NCI-H460 (cell line): ENCODE measurements around the gene CAMTA1. TPM values are rescaled to one million over a fixed set of nuclear protein-coding genes. Genes with fewer than 3 reads are reported as not detected.
"Not testable (repeated sequence)": the region's sequence is repeated elsewhere in the genome, so short reads cannot be mapped to it uniquely, and the experiment has no call there.

Source experiments
- DNase-seq: peaks from one replicate; pipeline ENCODE4 v3.0.0-alpha.2; 2016; ENCODE audit warnings: low read depth; ENCODE audit errors: extremely low read depth
- total RNA-seq: library from RNA; depleted of rRNA; stranded (reverse); fragments of >200 nt; shearing (Covaris generic); gene quantifications from 2 replicates; pipeline ENCODE4 v1.2.3, GENCODE V29; 2014

The CAMTA1 gene
- total RNA-seq, 1 experiment from 2014 or later: 39.9 TPM

- DNase-seq: no peak
Measured at GRCh38 chr1:6899621-6900020, 114.4 kb downstream of the CAMTA1 start.

DNA sequence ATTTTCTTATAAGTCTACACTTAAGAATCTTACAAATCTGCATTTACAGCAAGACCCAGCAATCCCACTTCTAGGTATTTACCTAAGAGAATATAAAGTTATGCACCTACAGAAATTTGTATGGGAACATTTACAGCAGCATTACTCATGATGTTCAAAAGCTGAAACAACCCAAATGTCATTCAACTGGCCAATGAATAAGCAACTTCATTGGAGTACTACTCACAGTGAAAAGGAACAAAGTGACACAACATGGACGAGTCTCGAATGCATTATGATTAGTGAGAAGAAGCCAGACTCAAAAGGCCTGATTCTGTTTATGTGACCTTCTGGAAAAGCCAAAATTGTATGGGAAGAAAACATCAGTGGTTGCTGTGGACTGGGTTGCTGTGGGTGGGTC, 116.9 kb downstream of the CAMTA1 start:
- no peak for DNase-seq

DNA sequence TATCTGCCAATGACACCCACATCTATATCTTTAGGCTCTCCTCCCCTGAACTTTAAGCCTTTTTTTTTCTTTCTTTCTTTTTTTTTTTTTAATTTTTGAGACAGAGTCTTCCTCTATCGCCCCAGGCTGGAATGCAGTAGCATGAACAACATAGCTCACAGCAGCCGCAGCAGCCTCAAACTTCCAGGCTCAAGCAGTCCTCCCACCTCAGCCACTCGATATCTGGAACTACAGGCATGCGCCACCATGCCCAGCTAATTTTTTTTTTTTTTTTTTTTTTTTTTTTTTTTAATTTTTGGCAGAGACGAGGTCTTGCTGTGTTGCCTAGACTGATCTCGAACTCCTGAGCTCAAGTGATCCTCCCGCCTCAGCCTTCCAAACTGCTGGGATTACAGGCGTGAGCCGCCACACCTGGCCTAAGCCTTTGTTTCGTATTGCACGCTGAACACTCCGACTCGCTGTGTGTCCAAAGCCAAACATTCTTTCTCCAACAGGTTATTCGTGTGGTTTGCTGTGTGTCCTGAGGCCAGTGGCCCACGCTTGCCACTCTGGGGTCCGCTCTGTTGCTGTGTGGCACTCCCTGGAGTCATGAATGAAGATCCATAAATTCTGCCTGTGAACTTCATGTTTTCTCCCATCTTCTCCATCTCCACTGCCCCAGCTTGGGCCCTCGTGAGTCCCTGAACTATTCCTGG, 119.4 kb downstream of the CAMTA1 start:
- no peak for DNase-seq

- no peak for DNase-seq
Measured at GRCh38 chr1:6905331-6905730, 120.1 kb downstream of the CAMTA1 start.

GRCh38 chr1:6905790-6906189, 120.5 kb downstream of the CAMTA1 start:
- DNase-seq: no peak

DNA sequence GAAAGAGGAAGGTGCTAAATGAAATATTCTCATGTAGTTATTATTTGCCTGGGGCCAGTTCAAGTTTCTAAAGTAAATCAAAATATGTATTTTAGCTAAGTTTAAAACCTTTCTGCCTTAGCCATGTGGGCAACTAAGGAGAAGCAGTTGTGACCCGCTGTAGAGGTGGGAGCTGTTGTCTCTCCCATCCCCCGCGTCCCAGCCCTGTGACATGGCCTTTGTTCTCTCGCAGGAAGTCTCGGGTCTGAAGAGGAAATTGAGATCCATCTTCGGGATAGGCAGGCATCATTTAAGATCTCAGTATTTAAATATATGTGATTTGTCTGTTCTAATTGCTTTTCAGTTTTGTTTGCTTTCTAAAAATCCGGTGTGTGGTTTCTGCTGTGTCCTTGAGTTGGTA, 121.5 kb downstream of the CAMTA1 start:
- no peak for DNase-seq

DNA sequence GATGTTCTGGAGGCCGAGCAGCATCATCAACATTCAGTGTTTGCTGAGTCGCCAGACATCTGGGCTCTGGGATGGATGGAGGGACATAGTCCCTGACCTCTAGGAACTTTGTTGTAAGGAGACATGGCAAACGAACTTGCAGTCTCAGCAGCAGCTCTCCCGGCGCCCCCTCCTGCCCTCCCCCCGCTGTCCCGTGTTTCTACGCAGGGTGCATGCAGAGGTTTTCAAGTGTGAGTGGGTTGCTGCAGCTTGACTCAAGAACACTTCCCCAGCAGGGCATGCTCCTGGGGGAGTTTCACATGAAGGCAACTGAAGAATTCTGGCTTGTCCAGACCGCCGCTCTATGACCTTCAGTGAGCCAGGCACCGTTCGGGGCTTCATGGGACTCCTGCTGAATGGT, 121.9 kb downstream of the CAMTA1 start:
- DNase-seq: no peak

GRCh38 chr1:6907676-6908434, 122.6 kb downstream of the CAMTA1 start:
- no peak for DNase-seq

DNA sequence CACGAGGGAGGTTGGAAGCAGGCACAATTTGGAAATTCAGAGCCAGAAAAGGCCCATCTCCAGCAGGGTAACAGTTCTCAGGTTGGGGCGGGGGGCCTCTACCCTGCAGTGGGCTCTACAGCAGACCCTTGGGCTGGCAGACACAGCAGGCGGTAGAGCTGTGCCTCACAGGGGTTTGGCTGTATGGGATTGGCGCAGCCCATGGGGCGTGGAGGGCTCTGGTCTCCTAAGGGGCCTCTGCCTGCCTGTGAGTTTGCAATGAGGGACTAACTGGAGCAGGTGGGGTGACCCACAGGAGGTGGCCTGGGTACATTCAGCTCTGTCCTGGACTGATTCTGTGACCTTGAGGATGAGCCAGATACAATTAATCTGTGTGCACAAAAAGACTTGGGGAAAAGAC, 124.1 kb downstream of the CAMTA1 start:
- DNase-seq: no peak

- no peak for DNase-seq
Measured at GRCh38 chr1:6909857-6910256, 124.6 kb downstream of the CAMTA1 start.

DNA sequence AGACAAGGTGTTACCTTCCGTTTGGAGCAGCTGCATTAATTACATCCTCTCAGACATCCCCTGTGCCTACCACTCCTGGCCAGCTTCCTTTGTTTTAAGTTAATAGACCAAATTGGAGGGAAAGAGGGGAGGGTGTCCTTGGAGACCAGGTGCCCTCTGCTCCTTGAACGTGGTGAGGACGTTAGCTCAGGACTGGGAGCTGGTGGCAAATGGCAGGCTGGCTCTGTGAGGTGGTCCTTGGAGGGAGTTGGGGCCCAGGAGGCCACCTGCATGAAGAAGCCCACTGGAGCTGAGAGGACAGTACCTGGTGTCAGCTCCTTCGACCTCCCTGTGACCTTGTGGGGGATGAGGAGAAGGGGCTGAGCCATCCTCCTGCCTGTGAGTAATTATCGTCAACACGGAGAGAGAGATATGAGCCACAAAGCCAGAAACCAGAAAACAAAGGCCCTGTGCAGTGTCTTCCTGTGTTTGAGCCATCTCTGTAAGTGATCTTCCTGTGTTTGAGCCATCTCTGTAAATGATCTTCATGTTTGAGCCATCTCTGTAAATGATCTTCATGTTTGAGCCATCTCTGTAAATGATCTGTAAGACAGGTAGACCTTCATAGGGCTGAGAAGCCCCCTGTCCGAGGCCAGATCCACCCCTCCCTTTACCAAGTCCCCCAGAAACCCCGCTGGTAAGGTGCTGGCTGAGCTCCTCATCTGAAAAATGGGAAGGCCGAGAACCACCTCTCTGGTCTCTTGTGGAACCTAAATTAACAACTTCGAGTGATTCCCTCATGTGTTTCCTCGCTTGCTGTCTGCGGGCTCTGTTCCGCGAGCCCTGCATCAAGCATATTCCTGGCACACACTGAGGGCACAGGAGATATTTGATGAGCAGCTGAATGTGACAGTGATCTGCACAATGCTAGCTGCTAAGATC, 126.0 kb downstream of the CAMTA1 start:
- no peak for DNase-seq

DNA sequence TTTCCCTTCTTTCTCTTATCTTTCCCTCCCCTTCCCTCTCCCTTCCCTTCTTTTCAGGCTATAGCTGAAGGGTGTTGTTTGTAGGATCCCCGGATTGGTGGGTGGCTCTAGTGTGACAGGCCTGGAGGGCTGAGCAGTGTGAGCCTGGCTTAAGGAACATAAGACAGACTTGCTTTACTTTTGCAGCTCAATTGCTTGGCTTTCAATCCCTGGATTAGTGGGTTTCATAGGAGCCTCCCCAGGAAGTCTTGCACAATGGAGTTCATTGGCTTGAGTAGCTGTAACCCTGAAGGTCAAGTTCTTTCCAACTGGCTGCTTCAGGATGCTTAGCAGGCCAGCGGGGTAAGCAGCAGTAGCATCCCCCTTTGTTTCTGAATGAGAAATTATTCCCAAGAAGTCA, 126.7 kb downstream of the CAMTA1 start:
- DNase-seq: no peak

GRCh38 chr1:6912518-6912917, 127.3 kb downstream of the CAMTA1 start:
- no peak for DNase-seq

DNA sequence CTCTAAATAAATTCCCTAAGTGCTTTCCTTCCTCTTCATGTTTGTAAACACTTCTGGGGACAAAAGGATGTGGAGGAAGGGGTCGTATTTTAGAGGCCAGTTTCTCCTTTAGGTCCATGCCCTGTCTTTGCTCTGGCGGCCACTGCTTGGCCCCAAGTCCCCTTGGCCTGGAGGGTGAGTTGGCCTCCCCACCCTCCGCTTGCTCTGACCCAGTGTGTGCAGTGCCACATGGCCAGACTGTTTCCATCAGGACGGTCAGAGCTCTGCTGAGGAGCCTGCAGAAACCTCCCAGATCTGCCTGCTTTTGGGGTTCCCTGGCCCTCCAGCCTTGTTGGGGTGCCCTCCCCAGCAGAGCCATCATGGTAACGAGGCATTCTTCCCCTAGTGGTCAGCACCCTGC, 127.8 kb downstream of the CAMTA1 start:
- DNase-seq: no peak

DNA sequence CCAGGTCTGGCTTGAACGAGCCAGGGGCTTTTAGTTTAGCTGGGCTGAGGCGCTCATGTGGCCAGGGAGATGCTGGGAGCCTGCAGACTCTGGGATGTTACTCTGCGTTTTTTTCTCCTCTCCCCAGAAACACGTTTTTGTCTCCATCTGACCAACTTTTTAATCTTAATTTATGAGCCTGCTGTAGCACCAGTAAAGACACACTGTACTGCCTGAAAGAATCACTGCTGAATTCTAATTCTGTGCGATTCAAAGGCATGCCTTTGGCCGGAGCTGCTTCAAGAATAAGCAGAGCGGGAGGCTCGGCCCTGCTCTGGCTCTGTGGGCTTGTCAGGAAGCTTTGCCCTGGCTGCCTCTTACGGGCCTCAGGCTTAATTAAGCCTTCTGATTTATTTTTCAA, 129.5 kb downstream of the CAMTA1 start:
- DNase-seq: no peak

DNA sequence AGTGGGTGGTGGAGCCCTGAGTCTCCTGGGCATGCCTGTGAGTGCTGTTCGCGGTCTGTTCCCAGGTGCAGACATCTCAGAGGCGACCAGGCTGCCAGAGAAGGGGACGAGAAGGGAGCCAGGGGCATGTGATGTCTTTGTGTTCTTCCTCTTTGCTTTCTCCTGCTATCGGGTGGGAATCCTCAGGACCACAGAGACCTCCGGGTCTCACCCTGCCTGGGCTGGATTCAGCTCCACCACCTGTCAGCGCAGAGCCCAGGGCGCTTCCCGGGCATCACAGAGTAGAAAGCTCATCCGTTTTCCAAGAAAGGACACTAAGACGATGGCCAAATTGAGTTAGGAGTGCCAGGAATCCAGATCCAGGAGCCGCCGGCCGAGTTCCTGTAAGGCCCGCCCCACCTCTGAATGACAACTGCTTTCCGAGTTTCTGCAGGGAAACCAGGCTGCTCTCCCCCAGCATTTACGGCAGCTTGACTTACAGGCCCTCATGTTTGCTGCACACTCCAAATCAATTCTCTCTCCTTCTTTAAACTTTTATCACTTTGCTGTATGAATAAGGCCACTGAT, 130.8 kb downstream of the CAMTA1 start:
- DNase-seq: no peak

GRCh38 chr1:6917067-6917466, 131.8 kb downstream of the CAMTA1 start:
- DNase-seq: no peak

DNA sequence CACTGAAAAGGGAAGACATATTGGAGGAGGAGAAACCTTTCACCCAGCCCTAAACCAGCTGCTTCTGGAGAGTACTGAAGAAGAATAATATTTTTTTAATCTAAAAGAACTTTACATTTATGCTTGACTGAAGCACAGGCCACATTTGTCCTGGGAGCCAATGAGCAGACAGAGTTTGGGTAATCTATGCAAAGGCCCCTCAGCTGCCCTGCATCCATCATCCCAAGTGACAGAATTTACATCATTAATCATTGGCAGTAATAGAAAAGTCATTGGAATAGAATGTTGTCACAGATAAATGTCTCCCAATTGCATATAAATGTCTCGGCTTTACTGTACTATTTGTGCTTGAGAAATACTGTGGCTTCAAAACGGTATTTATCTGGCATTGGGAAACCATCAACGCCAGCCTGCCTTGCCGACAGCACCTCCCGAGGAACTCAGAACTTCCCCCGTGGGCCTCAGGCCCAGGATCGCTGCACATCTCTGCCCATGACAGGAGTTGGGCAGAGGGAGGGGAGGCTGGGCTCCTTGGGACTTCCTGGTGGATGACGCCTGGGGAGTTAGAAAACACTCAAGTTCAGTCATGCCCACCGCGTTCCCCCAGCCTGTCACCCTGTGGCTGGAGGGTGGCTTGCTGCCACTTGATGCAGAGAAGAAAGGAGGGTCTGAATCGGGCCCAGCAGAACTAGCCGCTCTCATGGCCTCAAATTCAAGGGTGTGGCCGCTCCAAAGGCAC, 133.1 kb downstream of the CAMTA1 start:
- DNase-seq: no peak

DNA sequence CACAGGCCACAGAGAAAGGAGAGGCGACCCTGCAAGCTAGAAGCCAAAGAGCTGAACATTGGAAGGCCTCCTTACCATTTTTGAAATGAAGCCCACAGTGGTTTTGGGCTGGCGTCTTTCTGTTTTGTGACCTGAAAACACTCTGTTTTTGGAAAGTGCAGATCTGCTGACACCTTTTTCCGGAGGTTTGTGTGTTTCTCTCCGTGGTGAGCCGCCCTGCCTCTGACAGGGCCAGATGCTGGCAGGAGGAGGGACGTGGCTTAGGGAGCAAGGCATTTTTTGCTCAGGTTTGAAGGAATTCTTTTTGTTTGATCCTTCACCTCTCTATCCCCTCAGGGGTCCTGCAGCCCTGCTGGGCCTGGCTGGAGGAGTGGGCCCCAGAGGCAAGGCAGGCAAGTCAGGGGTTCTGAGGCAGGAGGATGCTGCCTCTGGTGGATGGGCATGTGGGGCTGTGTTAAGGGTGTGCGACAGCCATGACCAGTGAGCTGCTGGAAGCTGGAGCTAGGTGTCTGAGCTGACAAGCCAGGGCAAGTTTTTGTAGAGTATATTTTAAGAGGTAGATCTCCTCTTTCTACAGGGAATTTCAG, 133.8 kb downstream of the CAMTA1 start:
- DNase-seq: no peak

DNA sequence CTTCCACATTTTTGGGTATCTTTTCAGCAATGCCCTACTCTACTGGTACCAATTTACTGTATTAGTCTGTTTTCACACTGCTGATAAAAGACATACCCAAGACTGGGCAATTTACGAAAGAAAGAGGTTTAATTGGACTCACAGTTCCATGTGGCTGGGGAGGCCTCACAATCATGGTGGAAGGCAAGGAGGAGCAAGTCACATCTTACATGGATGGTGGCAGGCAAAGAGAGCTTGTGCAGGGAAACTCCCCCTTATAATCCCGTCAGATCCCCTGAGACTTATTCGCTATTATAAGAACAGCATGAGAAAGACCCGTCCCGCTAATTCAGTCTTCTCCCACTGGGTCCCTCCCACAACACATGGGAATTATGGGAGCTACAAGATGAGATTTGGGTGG, 136.3 kb downstream of the CAMTA1 start:
- DNase-seq: not testable (repeated sequence)
